HepG2 (cell line): ENCODE results near the gene DDX28. TPM values are rescaled to one million over a fixed set of nuclear protein-coding genes. Genes with fewer than 3 reads are reported as not detected.

Experiments used
- FOXC1 ChIP-seq: sonication (generic); formaldehyde crosslinking; IDR thresholded peaks from 2 replicates; pipeline ENCODE4 v1.8.0; 2022; ENCODE audit warnings: mild to moderate bottlenecking, missing genetic modification reagents, borderline replicate concordance
- HMG20B ChIP-seq: conservative IDR thresholded peaks from 2 replicates; pipeline ENCODE4 v1.6.1; 2016; ENCODE audit warnings: missing genetic modification reagents, missing compliant biosample characterization
- NR2F1 ChIP-seq, 2 experiments: fragments of 450-650 bp in 1 of 2; formaldehyde crosslinking in 1 of 2; IDR thresholded peaks; 2 replicates each; pipeline versions ENCODE4 v1.5.0 to v1.6.1; 2016 to 2020; ENCODE audit warnings: mild to moderate bottlenecking in 1 of 2, missing compliant biosample characterization in 1 of 2, missing genetic modification reagents in 1 of 2, moderate library complexity in 1 of 2
- RFX3 ChIP-seq: IDR thresholded peaks from 2 replicates; pipeline ENCODE4 v1.6.1; 2016; ENCODE audit warnings: missing biosample characterization, missing genetic modification reagents
- ZNF34 ChIP-seq: sonication (generic); formaldehyde crosslinking; IDR thresholded peaks from 2 replicates; pipeline ENCODE4 v1.4.0; 2020; ENCODE audit warnings: mild to moderate bottlenecking, missing genetic modification reagents, borderline replicate concordance
- ZNF567 ChIP-seq: sonication (generic); formaldehyde crosslinking; IDR thresholded peaks from 2 replicates; pipeline ENCODE4 v1.8.1; 2023; ENCODE audit warnings: mild to moderate bottlenecking, missing genetic modification reagents, borderline replicate concordance
- ZNF572 ChIP-seq: sonication (generic); formaldehyde crosslinking; IDR thresholded peaks from 2 replicates; pipeline ENCODE4 v1.5.1; 2020; ENCODE audit warnings: mild to moderate bottlenecking, missing genetic modification reagents
- polyA plus RNA-seq, 8 experiments: library from polyadenylated mRNA; depleted of rRNA in 3 of 8; stranded (reverse) in 7 of 8; unstranded in 1 of 8; fragments of >200 nt; fragmentation: Illumina TruSeq in 4 of 8; extraction: Trizol in 4 of 8; gene quantifications; 2 replicates each; pipeline versions ENCODE4 v1.2.1 to v1.2.3, GENCODE V29; 2011 to 2016; ENCODE audit warnings: low read depth in 4 of 8, missing spikeins in 1 of 8, mixed read lengths in 1 of 8; ENCODE audit not compliant: insufficient read depth in 1 of 8
- total RNA-seq, 5 experiments: library from RNA; depleted of rRNA; stranded (reverse); fragments of >200 nt; fragmentation: Illumina TruSeq; extraction: Trizol; gene quantifications; 2 replicates each; pipeline ENCODE4 v1.2.3, GENCODE V29; 2016; ENCODE audit warnings: low read depth in 1 of 5
- TF ChIP-seq, protein P1 (sequence below): IDR thresholded peaks from 2 replicates; pipeline ENCODE4 v1.6.1; 2016; ENCODE audit warnings: low read depth
- TF ChIP-seq, protein P2 (sequence below): sonication (generic); formaldehyde crosslinking; IDR thresholded peaks from 2 replicates; pipeline ENCODE4 v1.4.0; 2020; ENCODE audit warnings: low read depth, mild to moderate bottlenecking, missing genetic modification reagents
- TF ChIP-seq, protein P3 (sequence below): IDR thresholded peaks from 2 replicates; pipeline ENCODE4 v1.6.1; 2016; ENCODE audit warnings: mild to moderate bottlenecking, missing biosample characterization, missing genetic modification reagents
- TF ChIP-seq, protein P4 (sequence below): sonication (generic); formaldehyde crosslinking; IDR thresholded peaks from 2 replicates; pipeline ENCODE4 v1.8.0; 2022; ENCODE audit warnings: missing genetic modification reagents, mild to moderate bottlenecking, borderline replicate concordance
- TF ChIP-seq, protein P5 (sequence below): sonication (generic); formaldehyde crosslinking; IDR thresholded peaks from 2 replicates; pipeline ENCODE4 v1.9.0; 2021; ENCODE audit warnings: missing genetic modification reagents, borderline replicate concordance
- TF ChIP-seq, protein P6 (sequence below): sonication (generic); formaldehyde crosslinking; IDR thresholded peaks from 2 replicates; pipeline ENCODE4 v1.8.0; 2022; ENCODE audit warnings: missing genetic modification reagents, mild to moderate bottlenecking, inconsistent platforms, borderline replicate concordance

The DDX28 gene
- total and polyA plus RNA-seq, 2 of the 13 experiments (the other 11 are each of a cell fraction or from before 2014, with no cell fraction given): 14.1 to 16.4 TPM

DNA sequence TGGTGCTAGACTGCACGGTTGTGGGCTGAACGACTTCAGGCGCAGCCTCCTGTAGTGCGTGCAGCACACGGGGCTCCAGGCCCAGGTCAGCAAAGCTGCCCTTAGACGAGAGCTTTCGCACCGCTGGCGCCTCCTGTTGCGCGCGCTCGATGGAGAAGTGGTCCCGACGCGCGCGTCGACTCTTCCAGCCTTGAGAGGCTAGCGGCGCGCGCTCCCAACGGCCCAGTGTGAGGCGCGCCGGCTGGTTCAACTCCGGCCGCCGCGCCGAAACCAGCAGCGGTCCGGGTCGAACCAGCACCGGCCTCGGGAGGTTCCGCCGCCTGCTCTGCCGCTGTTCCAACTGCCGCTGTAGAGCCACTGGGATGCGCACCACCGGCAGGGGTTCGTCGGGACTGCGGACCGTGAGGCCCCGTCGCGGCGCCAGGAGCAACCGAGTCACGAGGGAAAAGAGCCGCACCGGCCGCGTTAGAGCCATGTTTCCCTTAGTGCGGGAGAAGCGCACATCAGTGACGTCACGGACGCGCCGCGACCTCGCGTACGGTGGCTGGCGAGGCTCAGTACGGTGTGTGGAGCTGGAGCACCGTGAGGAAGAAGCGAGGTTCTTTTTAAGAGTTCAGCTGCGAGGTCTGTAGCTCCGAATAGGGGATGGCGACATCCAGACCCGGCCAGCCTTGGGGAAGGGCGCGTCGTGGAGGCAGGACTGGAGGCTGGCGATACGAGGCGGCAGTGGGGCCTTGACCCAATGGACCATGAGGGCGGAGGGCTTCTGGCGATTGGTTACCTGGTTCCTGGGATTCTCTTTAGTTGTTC lies at the start of gene DDX28, which contains the start of gene DUS2 (continued):
- TF ChIP-seq, protein P1, sequence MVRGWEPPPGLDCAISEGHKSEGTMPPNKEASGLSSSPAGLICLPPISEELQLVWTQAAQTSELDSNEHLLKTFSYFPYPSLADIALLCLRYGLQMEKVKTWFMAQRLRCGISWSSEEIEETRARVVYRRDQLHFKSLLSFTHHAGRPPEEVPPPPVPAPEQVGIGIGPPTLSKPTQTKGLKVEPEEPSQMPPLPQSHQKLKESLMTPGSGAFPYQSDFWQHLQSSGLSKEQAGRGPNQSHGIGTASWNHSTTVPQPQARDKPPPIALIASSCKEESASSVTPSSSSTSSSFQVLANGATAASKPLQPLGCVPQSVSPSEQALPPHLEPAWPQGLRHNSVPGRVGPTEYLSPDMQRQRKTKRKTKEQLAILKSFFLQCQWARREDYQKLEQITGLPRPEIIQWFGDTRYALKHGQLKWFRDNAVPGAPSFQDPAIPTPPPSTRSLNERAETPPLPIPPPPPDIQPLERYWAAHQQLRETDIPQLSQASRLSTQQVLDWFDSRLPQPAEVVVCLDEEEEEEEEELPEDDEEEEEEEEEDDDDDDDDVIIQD: peak; percentile 52; the same call in 1 of the 2 replicates
- TF ChIP-seq ZNF572 (peak; percentile 84; the same call in 1 of the 2 replicates), NR2F1 (CRISPR knock-in tag; IDR thresholded peaks at IDR 0.05) (peak in 1 of 2 experiments; percentile 64; a peak in 3 of 4 replicates), HMG20B (0 out of 2 replicates have a peak, but pooled peaks have one; percentile 54), ZNF34 (peak; percentile 92), FOXC1 (CRISPR knock-in tag) (peak; percentile 97; the same call in 1 of the 2 replicates), ZNF567 (CRISPR knock-in tag) (no peak; the same call in 1 of the 2 replicates), RFX3 (CRISPR knock-in tag) (peak; percentile 22; the same call in 1 of the 2 replicates)
- TF ChIP-seq, protein P2, sequence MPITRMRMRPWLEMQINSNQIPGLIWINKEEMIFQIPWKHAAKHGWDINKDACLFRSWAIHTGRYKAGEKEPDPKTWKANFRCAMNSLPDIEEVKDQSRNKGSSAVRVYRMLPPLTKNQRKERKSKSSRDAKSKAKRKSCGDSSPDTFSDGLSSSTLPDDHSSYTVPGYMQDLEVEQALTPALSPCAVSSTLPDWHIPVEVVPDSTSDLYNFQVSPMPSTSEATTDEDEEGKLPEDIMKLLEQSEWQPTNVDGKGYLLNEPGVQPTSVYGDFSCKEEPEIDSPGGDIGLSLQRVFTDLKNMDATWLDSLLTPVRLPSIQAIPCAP (CRISPR knock-in tag): peak; percentile 25; the same call in 1 of the 2 replicates
- TF ChIP-seq, protein P3, sequence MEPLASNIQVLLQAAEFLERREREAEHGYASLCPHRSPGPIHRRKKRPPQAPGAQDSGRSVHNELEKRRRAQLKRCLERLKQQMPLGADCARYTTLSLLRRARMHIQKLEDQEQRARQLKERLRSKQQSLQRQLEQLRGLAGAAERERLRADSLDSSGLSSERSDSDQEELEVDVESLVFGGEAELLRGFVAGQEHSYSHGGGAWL (CRISPR knock-in tag): peak; percentile 97
- TF ChIP-seq, protein P4, sequence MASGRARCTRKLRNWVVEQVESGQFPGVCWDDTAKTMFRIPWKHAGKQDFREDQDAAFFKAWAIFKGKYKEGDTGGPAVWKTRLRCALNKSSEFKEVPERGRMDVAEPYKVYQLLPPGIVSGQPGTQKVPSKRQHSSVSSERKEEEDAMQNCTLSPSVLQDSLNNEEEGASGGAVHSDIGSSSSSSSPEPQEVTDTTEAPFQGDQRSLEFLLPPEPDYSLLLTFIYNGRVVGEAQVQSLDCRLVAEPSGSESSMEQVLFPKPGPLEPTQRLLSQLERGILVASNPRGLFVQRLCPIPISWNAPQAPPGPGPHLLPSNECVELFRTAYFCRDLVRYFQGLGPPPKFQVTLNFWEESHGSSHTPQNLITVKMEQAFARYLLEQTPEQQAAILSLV: peak; percentile 90; the same call in 1 of the 2 replicates
- TF ChIP-seq, protein P5, sequence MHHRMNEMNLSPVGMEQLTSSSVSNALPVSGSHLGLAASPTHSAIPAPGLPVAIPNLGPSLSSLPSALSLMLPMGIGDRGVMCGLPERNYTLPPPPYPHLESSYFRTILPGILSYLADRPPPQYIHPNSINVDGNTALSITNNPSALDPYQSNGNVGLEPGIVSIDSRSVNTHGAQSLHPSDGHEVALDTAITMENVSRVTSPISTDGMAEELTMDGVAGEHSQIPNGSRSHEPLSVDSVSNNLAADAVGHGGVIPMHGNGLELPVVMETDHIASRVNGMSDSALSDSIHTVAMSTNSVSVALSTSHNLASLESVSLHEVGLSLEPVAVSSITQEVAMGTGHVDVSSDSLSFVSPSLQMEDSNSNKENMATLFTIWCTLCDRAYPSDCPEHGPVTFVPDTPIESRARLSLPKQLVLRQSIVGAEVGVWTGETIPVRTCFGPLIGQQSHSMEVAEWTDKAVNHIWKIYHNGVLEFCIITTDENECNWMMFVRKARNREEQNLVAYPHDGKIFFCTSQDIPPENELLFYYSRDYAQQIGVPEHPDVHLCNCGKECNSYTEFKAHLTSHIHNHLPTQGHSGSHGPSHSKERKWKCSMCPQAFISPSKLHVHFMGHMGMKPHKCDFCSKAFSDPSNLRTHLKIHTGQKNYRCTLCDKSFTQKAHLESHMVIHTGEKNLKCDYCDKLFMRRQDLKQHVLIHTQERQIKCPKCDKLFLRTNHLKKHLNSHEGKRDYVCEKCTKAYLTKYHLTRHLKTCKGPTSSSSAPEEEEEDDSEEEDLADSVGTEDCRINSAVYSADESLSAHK (CRISPR knock-in tag): peak; percentile 16; the same call in 1 of the 2 replicates
- TF ChIP-seq, protein P6, sequence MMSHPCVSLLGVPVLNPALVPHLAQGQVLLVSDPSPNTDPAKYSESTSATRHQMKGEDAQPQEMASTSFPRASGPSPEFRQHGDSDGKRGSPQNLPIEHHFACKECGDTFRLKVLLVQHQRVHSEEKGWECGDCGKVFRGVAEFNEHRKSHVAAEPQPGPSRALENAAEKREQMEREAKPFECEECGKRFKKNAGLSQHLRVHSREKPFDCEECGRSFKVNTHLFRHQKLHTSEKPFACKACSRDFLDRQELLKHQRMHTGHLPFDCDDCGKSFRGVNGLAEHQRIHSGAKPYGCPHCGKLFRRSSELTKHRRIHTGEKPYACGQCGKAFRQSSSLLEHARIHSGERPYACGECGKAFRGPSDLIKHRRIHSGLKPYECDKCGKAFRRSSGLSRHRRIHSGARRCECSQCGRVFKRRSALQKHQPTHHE (CRISPR knock-in tag): 0 out of 2 replicates have a peak, but pooled peaks have one; percentile 21
